Neural progenitor cell (in vitro differentiated cells): ENCODE data around the gene CCDC117. TPM values are rescaled to one million over a fixed set of nuclear protein-coding genes. Genes with fewer than 3 reads are reported as not detected.

ENCODE experiments used
- DNase-seq: peaks from one replicate; pipeline ENCODE4 v3.0.0-alpha.2; 2016; ENCODE audit warnings: low spot score
- H2AFZ ChIP-seq: fragments of 200-600 bp; sonication (generic); replicated peaks from 2 replicates; pipeline ENCODE4 v1.6.1; 2016; ENCODE audit warnings: antibody characterized with exemption
- H3F3A ChIP-seq: fragments of 200-600 bp; sonication (generic); 2 replicates; pipeline ENCODE4 v1.6.1; 2016; ENCODE audit warnings: antibody characterized with exemption, low read depth
- H3K27ac ChIP-seq: fragments of 200-600 bp; sonication (generic); 2 replicates; pipeline ENCODE4 v1.5.1; 2016; ENCODE audit warnings: mild to moderate bottlenecking
- H3K27me3 ChIP-seq: fragments of 200-600 bp; sonication (generic); 2 replicates; pipeline ENCODE4 v1.6.1; 2016; ENCODE audit warnings: mild to moderate bottlenecking, moderate library complexity
- H3K36me3 ChIP-seq: fragments of 200-600 bp; sonication (generic); 2 replicates; pipeline ENCODE4 v1.5.1; 2016
- H3K4me1 ChIP-seq: fragments of 200-600 bp; sonication (generic); 2 replicates; pipeline ENCODE4 v1.6.1; 2016; ENCODE audit warnings: mixed run types
- H3K4me2 ChIP-seq: fragments of 200-600 bp; sonication (generic); 2 replicates; pipeline ENCODE4 v1.6.1; 2016
- H3K4me3 ChIP-seq: fragments of 200-600 bp; sonication (generic); 2 replicates; pipeline ENCODE4 v1.5.1; 2016
- H3K79me2 ChIP-seq: fragments of 200-600 bp; sonication (generic); 2 replicates; pipeline ENCODE4 v1.6.1; 2016; ENCODE audit warnings: low read depth
- H3K9ac ChIP-seq: fragments of 200-600 bp; sonication (generic); 2 replicates; pipeline ENCODE4 v1.6.1; 2016
- H3K9me3 ChIP-seq: fragments of 200-600 bp; sonication (generic); 2 replicates; pipeline ENCODE4 v1.5.1; 2016; ENCODE audit warnings: low read depth
- H4K20me1 ChIP-seq: fragments of 200-600 bp; sonication (generic); 2 replicates; pipeline ENCODE4 v1.6.1; 2016; ENCODE audit warnings: low read depth
- H3K27ac Mint-ChIP-seq: 3 replicates; pipeline ENCODE4 v1.8.0; 2021; ENCODE audit warnings: mixed read lengths
- H3K27me3 Mint-ChIP-seq: 2 replicates; pipeline ENCODE4 v1.8.0; 2022; ENCODE audit warnings: low read depth, mild to moderate bottlenecking, inconsistent platforms, moderate library complexity, mixed read lengths; ENCODE audit not compliant: insufficient read depth
- H3K36me3 Mint-ChIP-seq: 3 replicates; pipeline ENCODE4 v1.8.0; 2021; ENCODE audit warnings: mixed read lengths
- H3K4me1 Mint-ChIP-seq: 3 replicates; pipeline ENCODE4 v1.8.0; 2021; ENCODE audit warnings: mixed read lengths
- H3K4me3 Mint-ChIP-seq: 3 replicates; pipeline ENCODE4 v1.8.0; 2021; ENCODE audit warnings: mild to moderate bottlenecking, moderate library complexity, mixed read lengths
- H3K9me3 Mint-ChIP-seq: 3 replicates; pipeline ENCODE4 v1.8.0; 2020; ENCODE audit warnings: mixed read lengths
- EZH2 ChIP-seq: fragments of 200-600 bp; sonication (generic); IDR thresholded peaks from 2 replicates; pipeline ENCODE4 v1.6.1; 2017; ENCODE audit warnings: antibody characterized with exemption, mild to moderate bottlenecking, moderate library complexity
- EZH2phosphoT487 ChIP-seq: fragments of 200-600 bp; sonication (generic); IDR thresholded peaks from 2 replicates; pipeline ENCODE4 v1.6.1; 2017; ENCODE audit warnings: antibody characterized with exemption
- total RNA-seq: library from RNA; depleted of rRNA; stranded (reverse); fragments of >200 nt; gene quantifications from 2 replicates; pipeline ENCODE4 v1.2.3, GENCODE V29; 2015; ENCODE audit warnings: low replicate concordance
- TF ChIP-seq, protein P1 (sequence below): fragments of 200-600 bp; sonication (generic); IDR thresholded peaks from 2 replicates; pipeline ENCODE4 v1.5.1; 2017; ENCODE audit warnings: antibody characterized with exemption, mild to moderate bottlenecking

CCDC117 gene
- total RNA-seq, 1 donor from 2014 or later = 80.2 TPM

DNA sequence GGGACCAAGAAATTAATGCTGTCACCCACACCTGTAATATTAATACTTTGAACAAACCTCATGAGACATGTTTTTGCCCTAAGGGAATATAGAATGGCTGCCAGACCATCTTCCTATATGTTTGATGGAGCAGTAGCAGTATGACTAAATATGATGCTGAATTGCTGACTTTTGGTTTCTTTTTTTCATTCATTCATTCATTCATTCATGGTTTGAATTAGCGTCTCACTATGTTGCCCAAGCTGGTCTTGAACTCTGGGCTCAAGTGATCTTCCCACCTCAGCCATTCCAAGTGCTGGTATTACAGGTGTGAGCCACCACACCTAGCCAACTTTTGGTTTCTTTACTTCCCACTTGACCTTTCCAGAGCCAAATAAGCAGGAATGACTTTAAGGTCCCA, 7.8 kb downstream of the CCDC117 start:
- peaks cover 45% of the 10 kb centered on the region for H3K36me3 Mint-ChIP-seq
- H3K36me3 ChIP-seq = peaks cover 11% of the 10 kb centered on the region
- H3K9me3 ChIP-seq = no peaks in the 10 kb centered on the region

DNA sequence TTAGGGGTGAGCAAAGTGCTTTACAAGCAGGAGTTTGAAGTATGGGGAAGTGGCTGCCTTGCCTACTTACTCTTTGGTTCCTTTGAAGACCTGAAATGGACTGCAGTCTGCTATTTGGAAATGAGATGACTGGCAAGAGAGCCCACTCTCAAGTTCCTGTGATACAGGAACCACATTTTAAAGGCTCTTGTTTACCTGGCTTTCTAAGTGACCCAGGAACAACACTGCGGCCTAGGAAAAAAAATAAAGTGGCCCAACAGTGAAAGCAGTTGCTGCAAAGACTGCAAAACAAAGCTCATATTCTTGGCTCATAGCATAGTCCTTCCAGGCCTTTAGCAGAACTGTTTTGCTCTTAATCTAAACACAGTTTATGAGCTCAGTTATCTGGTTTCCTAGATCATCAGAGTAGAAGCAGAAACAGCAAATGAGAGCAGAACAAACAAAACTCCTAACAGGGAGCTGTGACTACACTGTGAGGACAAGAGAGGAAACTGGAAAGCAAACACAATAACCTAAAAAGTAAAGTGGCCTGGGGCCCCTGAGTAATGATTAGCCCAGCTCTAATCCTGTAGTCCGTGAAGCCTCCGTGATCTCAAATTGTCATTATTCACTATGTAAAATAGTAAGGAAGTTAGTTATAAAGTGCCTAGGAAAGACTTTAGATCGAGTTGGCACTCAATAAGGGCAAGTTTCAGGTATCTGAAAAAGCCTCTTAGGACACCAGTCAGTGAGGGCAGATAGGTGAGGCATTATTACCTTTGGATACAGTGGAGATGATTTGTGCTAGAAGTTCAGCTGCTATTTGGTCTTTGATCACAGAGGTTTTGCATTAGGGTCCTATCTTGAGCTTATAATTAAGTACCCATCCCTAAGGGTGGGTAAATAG, 11.5 kb downstream of the CCDC117 start:
- Histone ChIP-seq H3K4me3 (no peak overlapping the region), H3K27me3 (no peaks in the 10 kb centered on the region), H3K36me3 (peaks cover 34% of the 10 kb centered on the region), H4K20me1 (peaks cover 8% of the 10 kb centered on the region), H3F3A (peaks cover 6% of the 10 kb centered on the region), H2AFZ (no peak overlapping the region), H3K9me3 (no peaks in the 10 kb centered on the region), H3K4me2 (no peak overlapping the region), H3K27ac (no peak overlapping the region), H3K79me2 (peaks cover 13% of the 10 kb centered on the region), H3K9ac (no peak overlapping the region), H3K4me1 (no peaks in the 10 kb centered on the region)
- H3K36me3 Mint-ChIP-seq = peaks cover 41% of the 10 kb centered on the region
- H3K27ac Mint-ChIP-seq = no peak overlapping the region
- no peak for DNase-seq
- H3K4me3 Mint-ChIP-seq = no peak overlapping the region
- TF ChIP-seq EZH2phosphoT487 = no peak
- TF ChIP-seq EZH2 = no peak
- TF ChIP-seq, protein P1, sequence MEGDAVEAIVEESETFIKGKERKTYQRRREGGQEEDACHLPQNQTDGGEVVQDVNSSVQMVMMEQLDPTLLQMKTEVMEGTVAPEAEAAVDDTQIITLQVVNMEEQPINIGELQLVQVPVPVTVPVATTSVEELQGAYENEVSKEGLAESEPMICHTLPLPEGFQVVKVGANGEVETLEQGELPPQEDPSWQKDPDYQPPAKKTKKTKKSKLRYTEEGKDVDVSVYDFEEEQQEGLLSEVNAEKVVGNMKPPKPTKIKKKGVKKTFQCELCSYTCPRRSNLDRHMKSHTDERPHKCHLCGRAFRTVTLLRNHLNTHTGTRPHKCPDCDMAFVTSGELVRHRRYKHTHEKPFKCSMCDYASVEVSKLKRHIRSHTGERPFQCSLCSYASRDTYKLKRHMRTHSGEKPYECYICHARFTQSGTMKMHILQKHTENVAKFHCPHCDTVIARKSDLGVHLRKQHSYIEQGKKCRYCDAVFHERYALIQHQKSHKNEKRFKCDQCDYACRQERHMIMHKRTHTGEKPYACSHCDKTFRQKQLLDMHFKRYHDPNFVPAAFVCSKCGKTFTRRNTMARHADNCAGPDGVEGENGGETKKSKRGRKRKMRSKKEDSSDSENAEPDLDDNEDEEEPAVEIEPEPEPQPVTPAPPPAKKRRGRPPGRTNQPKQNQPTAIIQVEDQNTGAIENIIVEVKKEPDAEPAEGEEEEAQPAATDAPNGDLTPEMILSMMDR = no peak
- peaks cover 2% of the 10 kb centered on the region for H3K27me3 Mint-ChIP-seq
- no peaks in the 10 kb centered on the region for H3K9me3 Mint-ChIP-seq
- H3K4me1 Mint-ChIP-seq = no peaks in the 10 kb centered on the region

More for the DNA sequence above, 7.8 kb downstream of the CCDC117 start:
- no peak overlapping the region for H2AFZ ChIP-seq
- H3K27me3 ChIP-seq = no peaks in the 10 kb centered on the region
- no peaks in the 10 kb centered on the region for H3K9me3 Mint-ChIP-seq
- no peak overlapping the region for H3K4me3 ChIP-seq
- no peak for DNase-seq
- H3K27me3 Mint-ChIP-seq = peaks cover 2% of the 10 kb centered on the region
- H3F3A ChIP-seq = no peaks in the 10 kb centered on the region
- no peak overlapping the region for H3K4me3 Mint-ChIP-seq
- H3K27ac Mint-ChIP-seq = no peak overlapping the region
- H3K9ac ChIP-seq = no peak overlapping the region
- no peak overlapping the region for H3K4me2 ChIP-seq
- H4K20me1 ChIP-seq = peaks cover 8% of the 10 kb centered on the region
- no peak for TF ChIP-seq EZH2phosphoT487
- no peak for TF ChIP-seq EZH2
- TF ChIP-seq, protein P1 = no peak
- no peaks in the 10 kb centered on the region for H3K4me1 Mint-ChIP-seq
- H3K27ac ChIP-seq = no peak overlapping the region
- no peaks in the 10 kb centered on the region for H3K4me1 ChIP-seq
- peaks cover 50% of the 10 kb centered on the region for H3K79me2 ChIP-seq

DNA sequence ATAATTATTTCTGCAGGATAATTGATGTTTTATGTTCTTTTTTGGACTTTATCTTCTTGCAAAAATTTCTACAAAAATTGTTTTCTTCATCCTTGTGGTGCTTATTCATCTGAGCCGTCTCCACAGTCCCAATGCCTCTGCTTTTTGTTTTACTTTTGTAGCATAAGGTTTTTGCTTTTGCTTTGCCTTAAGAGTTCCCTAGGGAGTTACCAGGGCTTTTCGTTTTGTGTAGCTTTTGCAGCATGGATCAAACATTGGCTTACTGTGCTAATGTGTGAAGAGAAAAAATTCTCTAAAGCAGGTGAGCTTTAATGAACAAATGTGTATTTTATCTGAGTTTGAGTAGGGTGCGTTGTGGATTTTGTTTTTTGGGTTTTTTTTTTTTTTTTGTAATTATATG, 16.1 kb downstream of the CCDC117 start:
- H3K4me3 Mint-ChIP-seq = no peak overlapping the region

More for the DNA sequence above, 16.1 kb downstream of the CCDC117 start:
- Mint-ChIP-seq H3K27ac (no peak overlapping the region), H3K4me1 (peaks cover 6% of the 10 kb centered on the region), H3K9me3 (no peaks in the 10 kb centered on the region), H3K27me3 (peaks cover 2% of the 10 kb centered on the region), H3K36me3 (peaks cover 27% of the 10 kb centered on the region)
- Histone ChIP-seq H3K4me1 (no peaks in the 10 kb centered on the region), H3K4me3 (no peak overlapping the region), H3F3A (peaks cover 19% of the 10 kb centered on the region), H3K27me3 (no peaks in the 10 kb centered on the region), H3K9me3 (no peaks in the 10 kb centered on the region), H2AFZ (no peak overlapping the region), H3K79me2 (no peaks in the 10 kb centered on the region), H3K27ac (no peak overlapping the region), H4K20me1 (no peaks in the 10 kb centered on the region), H3K9ac (no peak overlapping the region), H3K4me2 (no peak overlapping the region), H3K36me3 (peaks cover 25% of the 10 kb centered on the region)
- no peak for DNase-seq
- TF ChIP-seq EZH2phosphoT487 (no peak), EZH2 (no peak)
- TF ChIP-seq, protein P1 = no peak
